Measurements from ENCODE around the gene CPNE6. TPM values are rescaled to one million over a fixed set of nuclear protein-coding genes. Genes with fewer than 3 reads are reported as not detected.

Gene CPNE6
- total RNA-seq, 1 donor from 2014 or later = not detected

DNA sequence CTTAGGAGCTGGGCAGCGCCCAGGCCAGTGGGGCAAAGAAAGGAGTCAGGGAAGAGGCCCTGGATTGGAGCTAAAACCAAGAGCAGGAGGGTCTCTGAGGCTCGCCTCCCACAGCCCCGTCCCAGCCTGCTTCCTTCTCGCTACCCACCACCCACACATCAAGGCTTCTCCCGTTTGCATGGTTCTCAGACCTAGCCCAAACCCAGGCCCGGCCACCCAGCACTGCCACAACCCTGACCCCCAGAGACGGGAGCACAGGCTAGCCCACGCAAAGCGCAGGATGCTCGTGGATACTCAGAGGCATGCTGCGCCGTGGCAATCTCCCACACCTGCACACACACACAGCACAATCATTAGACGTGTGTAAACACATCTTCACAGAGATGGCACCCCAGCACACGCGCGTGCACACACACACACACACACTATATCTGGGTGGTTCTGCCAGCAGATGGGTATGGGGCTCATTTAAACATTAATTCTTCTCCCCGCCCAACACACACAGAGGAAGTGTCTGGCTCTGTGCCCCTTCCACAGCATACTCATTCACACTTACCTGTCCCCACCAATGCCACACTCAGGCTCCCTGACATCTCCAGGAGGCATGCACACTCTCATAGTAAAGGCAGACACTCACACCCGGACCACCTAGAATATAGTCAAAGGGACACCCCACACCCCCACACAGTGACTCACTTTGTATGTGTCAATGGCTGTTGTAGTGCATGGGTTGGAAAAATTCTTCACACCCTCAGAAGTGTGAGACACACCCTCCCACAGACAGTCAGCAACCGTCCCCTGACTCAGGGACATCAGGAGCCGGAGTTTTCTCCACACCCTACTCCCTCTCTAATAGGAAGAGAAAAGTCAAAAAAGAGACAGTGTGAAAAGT, 18.5 kb upstream of the CPNE6 start:
- H3K4me1 Mint-ChIP-seq (ENCODE audit: unreplicated experiment) = peaks cover 10% of the 10 kb centered on the region
- DNase-seq (ENCODE audit: extremely low spot score, unreplicated experiment) = no peak
- H3K36me3 Mint-ChIP-seq (ENCODE audit: unreplicated experiment) = no peaks in the 10 kb centered on the region
- peaks cover 51% of the 10 kb centered on the region for H3K27me3 Mint-ChIP-seq (ENCODE audit: unreplicated experiment)
- TF ChIP-seq, protein P1, sequence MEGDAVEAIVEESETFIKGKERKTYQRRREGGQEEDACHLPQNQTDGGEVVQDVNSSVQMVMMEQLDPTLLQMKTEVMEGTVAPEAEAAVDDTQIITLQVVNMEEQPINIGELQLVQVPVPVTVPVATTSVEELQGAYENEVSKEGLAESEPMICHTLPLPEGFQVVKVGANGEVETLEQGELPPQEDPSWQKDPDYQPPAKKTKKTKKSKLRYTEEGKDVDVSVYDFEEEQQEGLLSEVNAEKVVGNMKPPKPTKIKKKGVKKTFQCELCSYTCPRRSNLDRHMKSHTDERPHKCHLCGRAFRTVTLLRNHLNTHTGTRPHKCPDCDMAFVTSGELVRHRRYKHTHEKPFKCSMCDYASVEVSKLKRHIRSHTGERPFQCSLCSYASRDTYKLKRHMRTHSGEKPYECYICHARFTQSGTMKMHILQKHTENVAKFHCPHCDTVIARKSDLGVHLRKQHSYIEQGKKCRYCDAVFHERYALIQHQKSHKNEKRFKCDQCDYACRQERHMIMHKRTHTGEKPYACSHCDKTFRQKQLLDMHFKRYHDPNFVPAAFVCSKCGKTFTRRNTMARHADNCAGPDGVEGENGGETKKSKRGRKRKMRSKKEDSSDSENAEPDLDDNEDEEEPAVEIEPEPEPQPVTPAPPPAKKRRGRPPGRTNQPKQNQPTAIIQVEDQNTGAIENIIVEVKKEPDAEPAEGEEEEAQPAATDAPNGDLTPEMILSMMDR (IDR thresholded peaks at IDR 0.05) = no peak
- no peaks in the 10 kb centered on the region for H3K9me3 Mint-ChIP-seq (ENCODE audit: unreplicated experiment)
- H3K4me3 Mint-ChIP-seq (ENCODE audit: unreplicated experiment) = peak overlapping the region; percentile 66
- no peak overlapping the region for H3K27ac Mint-ChIP-seq (ENCODE audit: unreplicated experiment)

DNA sequence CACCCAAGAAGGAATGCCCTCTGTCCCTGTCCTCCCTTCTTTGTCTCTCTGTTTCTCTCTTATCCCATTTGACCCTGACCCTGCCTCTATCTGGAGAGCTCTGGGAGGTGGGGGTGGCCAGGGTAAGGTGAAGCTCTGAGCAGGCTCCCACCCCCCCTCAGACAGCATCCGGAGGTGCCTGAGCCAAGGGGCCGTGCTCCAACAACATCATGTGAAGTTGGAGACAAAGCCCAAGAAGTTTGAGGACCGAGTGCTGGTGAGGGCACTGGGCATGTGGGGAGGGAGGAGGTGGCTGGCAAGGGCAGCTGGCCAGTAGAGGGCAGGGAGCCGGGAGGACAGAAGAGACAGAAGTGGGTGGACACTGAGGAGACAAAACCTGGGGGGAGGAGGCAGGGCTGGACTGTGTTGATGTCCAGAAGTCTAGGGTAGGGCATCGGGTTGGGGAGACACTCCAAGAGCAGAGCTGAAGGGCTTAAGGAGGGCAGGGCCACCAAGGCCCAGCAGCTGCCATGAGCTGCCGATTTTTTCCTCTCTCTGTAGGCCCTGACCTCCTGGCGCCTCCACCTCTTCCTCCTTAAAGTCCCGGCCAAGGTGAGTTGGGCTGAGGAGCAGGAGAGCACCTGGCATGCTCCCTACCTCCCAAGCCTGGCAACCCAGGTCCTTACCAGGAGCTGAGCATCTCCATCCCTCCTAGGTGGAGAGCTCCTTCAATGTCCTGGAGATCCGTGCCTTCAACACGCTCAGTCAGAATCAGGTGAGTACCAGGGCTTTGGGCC, 17.6 kb upstream of the CPNE6 start:
- peaks cover 46% of the 10 kb centered on the region for H3K27me3 Mint-ChIP-seq (ENCODE audit: unreplicated experiment)
- no peak overlapping the region for H3K27ac Mint-ChIP-seq (ENCODE audit: unreplicated experiment)
- H3K4me3 Mint-ChIP-seq (ENCODE audit: unreplicated experiment) = peak overlapping the region; percentile 66
- no peak for DNase-seq (ENCODE audit: extremely low spot score, unreplicated experiment)
- peaks cover 10% of the 10 kb centered on the region for H3K4me1 Mint-ChIP-seq (ENCODE audit: unreplicated experiment)
- H3K36me3 Mint-ChIP-seq (ENCODE audit: unreplicated experiment) = no peaks in the 10 kb centered on the region
- no peaks in the 10 kb centered on the region for H3K9me3 Mint-ChIP-seq (ENCODE audit: unreplicated experiment)
- TF ChIP-seq, protein P1 (IDR thresholded peaks at IDR 0.05) = no peak

DNA sequence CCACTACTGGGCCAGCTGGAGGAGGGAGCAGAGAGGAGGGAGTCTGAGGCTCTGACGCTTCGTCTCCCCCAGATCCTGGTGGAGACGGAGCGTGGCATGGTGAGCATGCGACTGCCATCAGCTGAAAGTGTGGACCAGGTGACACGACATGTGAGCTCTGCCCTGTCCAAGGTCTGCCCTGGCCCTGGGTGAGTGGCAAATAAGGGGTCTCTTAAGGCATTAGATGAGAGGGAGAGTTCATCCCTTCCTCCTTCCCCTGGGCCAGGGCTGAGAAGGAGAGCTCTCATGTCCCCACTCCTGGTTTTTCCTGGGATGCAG, 17.1 kb upstream of the CPNE6 start:
- no peak for DNase-seq (ENCODE audit: extremely low spot score, unreplicated experiment)
- peaks cover 41% of the 10 kb centered on the region for H3K27me3 Mint-ChIP-seq (ENCODE audit: unreplicated experiment)
- H3K4me1 Mint-ChIP-seq (ENCODE audit: unreplicated experiment) = peaks cover 10% of the 10 kb centered on the region
- no peaks in the 10 kb centered on the region for H3K36me3 Mint-ChIP-seq (ENCODE audit: unreplicated experiment)
- no peak overlapping the region for H3K4me3 Mint-ChIP-seq (ENCODE audit: unreplicated experiment)
- H3K9me3 Mint-ChIP-seq (ENCODE audit: unreplicated experiment) = no peaks in the 10 kb centered on the region
- TF ChIP-seq, protein P1 (IDR thresholded peaks at IDR 0.05) = no peak
- H3K27ac Mint-ChIP-seq (ENCODE audit: unreplicated experiment) = no peak overlapping the region

DNA sequence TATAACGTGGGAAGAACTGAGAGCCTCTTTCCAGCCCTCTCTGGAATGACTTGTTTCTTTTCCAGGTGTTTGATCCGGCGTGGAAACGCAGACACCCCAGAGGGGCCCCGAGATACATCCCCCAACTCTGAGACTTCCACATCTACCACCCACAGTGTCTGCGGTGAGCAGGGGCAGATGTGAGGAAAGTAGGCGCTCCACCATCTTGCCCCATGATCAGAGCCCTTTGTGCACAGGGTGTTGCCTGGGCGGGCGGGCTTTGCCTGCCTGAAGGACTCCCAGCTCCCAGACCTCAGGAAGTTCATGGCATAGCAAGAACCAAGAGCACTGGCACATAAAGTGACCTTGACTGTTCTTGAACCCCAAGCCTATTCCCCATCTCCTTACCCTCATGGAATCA, 16.7 kb upstream of the CPNE6 start:
- Mint-ChIP-seq H3K9me3 (ENCODE audit: unreplicated experiment) (no peaks in the 10 kb centered on the region), H3K4me1 (ENCODE audit: unreplicated experiment) (peaks cover 10% of the 10 kb centered on the region), H3K27ac (ENCODE audit: unreplicated experiment) (no peak overlapping the region), H3K27me3 (ENCODE audit: unreplicated experiment) (peaks cover 37% of the 10 kb centered on the region), H3K36me3 (ENCODE audit: unreplicated experiment) (no peaks in the 10 kb centered on the region), H3K4me3 (ENCODE audit: unreplicated experiment) (no peak overlapping the region)
- no peak for DNase-seq (ENCODE audit: extremely low spot score, unreplicated experiment)
- TF ChIP-seq, protein P1 (IDR thresholded peaks at IDR 0.05) = no peak

Data from osteocyte (in vitro differentiated cells).